Measurements from ENCODE around the gene ITK.
A peak's percentile ranks its signal among the peaks of the same experiment; 100 is the strongest.

The ITK gene

GRCh38 chr5:157245886-157246285 is 65.2 kb downstream of the ITK start:
- Histone ChIP-seq H3K4ac (ENCODE audit: low read length) (no peak overlapping the region), H3K18ac (ENCODE audit: low read length) (no peak overlapping the region), H3K4me2 (ENCODE audit: insufficient read depth, low read length, poor library complexity, severe bottlenecking) (no peak overlapping the region), H2BK15ac (ENCODE audit: low read length) (no peak overlapping the region), H2AK5ac (ENCODE audit: low read depth, low read length) (no peak overlapping the region), H2AFZ (ENCODE audit: low read length) (peak overlapping the region; percentile 77), H3K79me1 (ENCODE audit: low read depth, low read length) (no peaks in the 10 kb centered on the region), H3K23ac (ENCODE audit: low read depth, low read length, poor library complexity) (no peak overlapping the region), H3K9ac (ENCODE audit: low read depth, low read length, poor library complexity) (no peak overlapping the region), H2BK120ac (ENCODE audit: low read depth, low read length) (no peak overlapping the region), H3K27ac (replicated peaks; ENCODE audit: low read length) (no peak overlapping the region), H3K4me3 (ENCODE audit: low read length in 2 of 2) (no peak overlapping the region), H2BK5ac (ENCODE audit: low read length) (no peak overlapping the region), H3K36me3 (replicated peaks in 1 of 2; ENCODE audit: control insufficient read depth in 2 of 2, insufficient read depth in 2 of 2, low read length in 2 of 2) (no peaks in the 10 kb centered on the region), H3K27me3 (ENCODE audit: control insufficient read depth in 3 of 3, insufficient read depth in 3 of 3, low read depth in 1 of 3, low read length in 3 of 3) (no peaks in the 10 kb centered on the region), H4K8ac (ENCODE audit: low read depth, low read length) (no peak overlapping the region), H3K9me3 (replicated peaks in 1 of 2; ENCODE audit: control insufficient read depth in 2 of 2, insufficient read depth in 1 of 2, low read depth in 1 of 2, low read length in 2 of 2) (no peaks in the 10 kb centered on the region), H2BK12ac (ENCODE audit: low read length) (no peak overlapping the region), H4K91ac (ENCODE audit: low read depth, low read length, poor library complexity) (no peak overlapping the region), H3K4me1 (ENCODE audit: control insufficient read depth in 2 of 2, insufficient read depth in 1 of 2, low read depth in 1 of 2, low read length in 2 of 2) (peaks cover 6 to 7% of the 10 kb centered on the region in 2 donors), H3K14ac (ENCODE audit: low read length) (no peak overlapping the region)
- no peak for DNase-seq (ENCODE audit: low spot score)
- no CpG with 5 or more reads among the region's 4 CpGs for whole genome bisulfite sequencing, 2 donors (ENCODE audit: extremely low coverage in 2 of 2, insufficient read length in 2 of 2, insufficient replicate concordance in 1 of 2)

DNA sequence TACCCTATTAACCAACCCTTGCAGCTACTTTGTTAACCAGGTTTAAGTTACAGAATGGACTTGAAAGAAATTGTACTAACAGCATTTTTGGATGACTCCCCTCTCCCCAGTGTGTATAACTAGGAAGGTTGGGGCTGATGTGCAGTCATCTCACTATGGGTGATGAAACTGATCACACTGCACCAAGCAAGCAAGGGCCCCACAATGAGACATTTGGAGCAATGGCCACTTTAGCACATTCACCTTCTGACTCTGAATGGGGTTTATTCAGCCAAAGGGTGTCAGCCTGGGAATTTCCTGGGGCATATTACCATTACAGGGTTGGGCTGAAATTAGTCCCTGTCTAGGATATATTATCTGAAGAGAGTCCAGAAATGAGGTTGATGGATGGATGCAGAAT is 66.6 kb downstream of the ITK start:
- H4K8ac ChIP-seq (ENCODE audit: low read depth, low read length): no peak overlapping the region
- no peak overlapping the region for H3K23ac ChIP-seq (ENCODE audit: low read depth, low read length, poor library complexity)
- peaks cover 6 to 7% of the 10 kb centered on the region in 2 donors for H3K4me1 ChIP-seq (ENCODE audit: control insufficient read depth in 2 of 2, insufficient read depth in 1 of 2, low read depth in 1 of 2, low read length in 2 of 2)
- no peaks in the 10 kb centered on the region for H3K36me3 ChIP-seq (replicated peaks in 1 of 2; ENCODE audit: control insufficient read depth in 2 of 2, insufficient read depth in 2 of 2, low read length in 2 of 2)
- H3K4me3 ChIP-seq (ENCODE audit: low read length in 2 of 2): no peak overlapping the region
- no peak overlapping the region for H4K91ac ChIP-seq (ENCODE audit: low read depth, low read length, poor library complexity)
- no peak overlapping the region for H2BK12ac ChIP-seq (ENCODE audit: low read length)
- H3K18ac ChIP-seq (ENCODE audit: low read length): no peak overlapping the region
- no peak overlapping the region for H3K4me2 ChIP-seq (ENCODE audit: insufficient read depth, low read length, poor library complexity, severe bottlenecking)
- no peak overlapping the region for H2BK15ac ChIP-seq (ENCODE audit: low read length)
- no peak overlapping the region for H3K9ac ChIP-seq (ENCODE audit: low read depth, low read length, poor library complexity)
- no peaks in the 10 kb centered on the region for H3K9me3 ChIP-seq (replicated peaks in 1 of 2; ENCODE audit: control insufficient read depth in 2 of 2, insufficient read depth in 1 of 2, low read depth in 1 of 2, low read length in 2 of 2)
- no peak overlapping the region for H2AK5ac ChIP-seq (ENCODE audit: low read depth, low read length)
- no peak overlapping the region for H2BK5ac ChIP-seq (ENCODE audit: low read length)
- no peak overlapping the region for H2AFZ ChIP-seq (ENCODE audit: low read length)
- DNase-seq (ENCODE audit: low spot score): no peak
- H3K4ac ChIP-seq (ENCODE audit: low read length): no peak overlapping the region
- H3K14ac ChIP-seq (ENCODE audit: low read length): no peak overlapping the region
- H3K27me3 ChIP-seq (ENCODE audit: control insufficient read depth in 3 of 3, insufficient read depth in 3 of 3, low read depth in 1 of 3, low read length in 3 of 3): no peaks in the 10 kb centered on the region
- no peak overlapping the region for H3K27ac ChIP-seq (replicated peaks; ENCODE audit: low read length)
- H3K79me1 ChIP-seq (ENCODE audit: low read depth, low read length): no peaks in the 10 kb centered on the region
- no peak overlapping the region for H2BK120ac ChIP-seq (ENCODE audit: low read depth, low read length)

DNA sequence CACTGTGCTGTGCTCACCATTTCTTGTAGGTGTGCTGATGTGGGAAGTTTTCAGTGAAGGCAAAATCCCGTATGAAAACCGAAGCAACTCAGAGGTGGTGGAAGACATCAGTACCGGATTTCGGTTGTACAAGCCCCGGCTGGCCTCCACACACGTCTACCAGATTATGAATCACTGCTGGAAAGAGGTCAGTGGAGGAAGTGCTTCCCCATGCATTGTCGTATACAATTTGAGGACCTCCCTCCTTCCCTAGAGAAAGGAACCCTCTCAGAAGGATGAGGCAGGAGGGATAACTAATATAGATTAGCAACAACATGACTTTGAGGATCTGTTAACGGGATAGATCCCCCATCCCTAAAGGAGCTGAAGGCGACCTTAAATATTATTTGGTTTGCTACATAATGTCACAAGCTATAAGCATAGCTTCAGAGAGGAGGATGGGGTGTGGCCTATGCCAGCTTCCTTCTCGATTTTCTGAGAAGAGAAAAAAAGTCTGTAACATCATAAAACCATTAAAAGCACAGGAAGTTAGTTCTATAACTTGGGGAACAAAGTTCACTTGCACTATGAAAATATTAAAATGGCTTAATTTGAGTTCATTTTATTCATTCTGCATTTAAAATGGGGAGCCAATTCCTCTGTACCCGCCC is 68.3 kb downstream of the ITK start:
- no peaks in the 10 kb centered on the region for H3K9me3 ChIP-seq (replicated peaks in 1 of 2; ENCODE audit: control insufficient read depth in 2 of 2, insufficient read depth in 1 of 2, low read depth in 1 of 2, low read length in 2 of 2)
- H3K4ac ChIP-seq (ENCODE audit: low read length): no peak overlapping the region
- no peak overlapping the region for H2BK120ac ChIP-seq (ENCODE audit: low read depth, low read length)
- no peak overlapping the region for H3K18ac ChIP-seq (ENCODE audit: low read length)
- H3K79me1 ChIP-seq (ENCODE audit: low read depth, low read length): no peaks in the 10 kb centered on the region
- H3K36me3 ChIP-seq (replicated peaks in 1 of 2; ENCODE audit: control insufficient read depth in 2 of 2, insufficient read depth in 2 of 2, low read length in 2 of 2): no peaks in the 10 kb centered on the region
- DNase-seq (ENCODE audit: low spot score): no peak
- H3K27me3 ChIP-seq (ENCODE audit: control insufficient read depth in 3 of 3, insufficient read depth in 3 of 3, low read depth in 1 of 3, low read length in 3 of 3): no peaks in the 10 kb centered on the region
- no peak overlapping the region for H3K4me3 ChIP-seq (ENCODE audit: low read length in 2 of 2)
- no peak overlapping the region for H3K4me2 ChIP-seq (ENCODE audit: insufficient read depth, low read length, poor library complexity, severe bottlenecking)
- H2BK15ac ChIP-seq (ENCODE audit: low read length): no peak overlapping the region
- H4K91ac ChIP-seq (ENCODE audit: low read depth, low read length, poor library complexity): no peak overlapping the region
- H3K27ac ChIP-seq (replicated peaks; ENCODE audit: low read length): no peak overlapping the region
- no peak overlapping the region for H2AK5ac ChIP-seq (ENCODE audit: low read depth, low read length)
- H3K23ac ChIP-seq (ENCODE audit: low read depth, low read length, poor library complexity): no peak overlapping the region
- H2BK5ac ChIP-seq (ENCODE audit: low read length): no peak overlapping the region
- no CpG with 5 or more reads among the region's 11 CpGs for WGBS, 2 donors (ENCODE audit: extremely low coverage in 2 of 2, insufficient read length in 2 of 2, insufficient replicate concordance in 1 of 2)
- no peak overlapping the region for H2BK12ac ChIP-seq (ENCODE audit: low read length)
- H4K8ac ChIP-seq (ENCODE audit: low read depth, low read length): no peak overlapping the region
- H3K9ac ChIP-seq (ENCODE audit: low read depth, low read length, poor library complexity): no peak overlapping the region
- H3K14ac ChIP-seq (ENCODE audit: low read length): no peak overlapping the region
- peaks cover 6 to 7% of the 10 kb centered on the region in 2 donors for H3K4me1 ChIP-seq (ENCODE audit: control insufficient read depth in 2 of 2, insufficient read depth in 1 of 2, low read depth in 1 of 2, low read length in 2 of 2)
- H2AFZ ChIP-seq (ENCODE audit: low read length): no peak overlapping the region

DNA sequence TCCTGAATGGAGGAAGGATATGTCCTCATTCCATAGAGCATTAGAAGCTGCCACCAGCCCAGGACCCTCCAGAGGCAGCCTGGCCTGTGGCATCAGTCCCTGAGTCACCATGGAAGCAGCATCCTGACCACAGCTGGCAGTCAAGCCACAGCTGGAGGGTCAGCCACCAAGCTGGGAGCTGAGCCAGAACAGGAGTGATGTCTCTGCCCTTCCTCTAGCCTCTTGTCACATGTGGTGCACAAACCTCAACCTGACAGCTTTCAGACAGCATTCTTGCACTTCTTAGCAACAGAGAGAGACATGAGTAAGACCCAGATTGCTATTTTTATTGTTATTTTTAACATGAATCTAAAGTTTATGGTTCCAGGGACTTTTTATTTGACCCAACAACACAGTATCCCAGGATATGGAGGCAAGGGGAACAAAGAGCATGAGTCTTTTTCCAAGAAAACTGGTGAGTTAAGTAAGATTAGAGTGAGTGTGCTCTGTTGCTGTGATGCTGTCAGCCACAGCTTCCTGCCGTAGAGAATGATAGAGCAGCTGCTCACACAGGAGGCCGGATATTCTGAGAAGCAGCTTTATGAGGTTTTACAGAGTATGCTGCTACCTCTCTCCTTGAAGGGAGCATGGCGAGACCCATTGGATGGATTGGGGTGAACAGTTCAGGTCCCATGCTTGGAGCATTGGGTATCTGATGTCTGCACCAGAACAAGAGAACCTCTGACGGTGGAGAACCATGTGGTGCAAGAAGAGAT is 72.2 kb downstream of the ITK start:
- H3K4ac ChIP-seq (ENCODE audit: low read length): no peak overlapping the region
- WGBS, 2 donors (ENCODE audit: extremely low coverage in 2 of 2, insufficient read length in 2 of 2, insufficient replicate concordance in 1 of 2): no CpG with 5 or more reads among the region's 4 CpGs
- no peak overlapping the region for H2BK12ac ChIP-seq (ENCODE audit: low read length)
- H3K18ac ChIP-seq (ENCODE audit: low read length): no peak overlapping the region
- H3K36me3 ChIP-seq (replicated peaks in 1 of 2; ENCODE audit: control insufficient read depth in 2 of 2, insufficient read depth in 2 of 2, low read length in 2 of 2): no peaks in the 10 kb centered on the region
- no peaks in the 10 kb centered on the region for H3K27me3 ChIP-seq (ENCODE audit: control insufficient read depth in 3 of 3, insufficient read depth in 3 of 3, low read depth in 1 of 3, low read length in 3 of 3)
- H4K91ac ChIP-seq (ENCODE audit: low read depth, low read length, poor library complexity): no peak overlapping the region
- no peak overlapping the region for H2BK120ac ChIP-seq (ENCODE audit: low read depth, low read length)
- H3K4me1 ChIP-seq (ENCODE audit: control insufficient read depth in 2 of 2, insufficient read depth in 1 of 2, low read depth in 1 of 2, low read length in 2 of 2): no peaks in the 10 kb centered on the region
- H2BK15ac ChIP-seq (ENCODE audit: low read length): no peak overlapping the region
- H2BK5ac ChIP-seq (ENCODE audit: low read length): no peak overlapping the region
- no peak overlapping the region for H3K27ac ChIP-seq (replicated peaks; ENCODE audit: low read length)
- no peak overlapping the region for H3K9ac ChIP-seq (ENCODE audit: low read depth, low read length, poor library complexity)
- no peak overlapping the region for H3K4me3 ChIP-seq (ENCODE audit: low read length in 2 of 2)
- DNase-seq (ENCODE audit: low spot score): no peak
- no peaks in the 10 kb centered on the region for H3K79me1 ChIP-seq (ENCODE audit: low read depth, low read length)
- H3K14ac ChIP-seq (ENCODE audit: low read length): no peak overlapping the region
- no peak overlapping the region for H4K8ac ChIP-seq (ENCODE audit: low read depth, low read length)
- H3K4me2 ChIP-seq (ENCODE audit: insufficient read depth, low read length, poor library complexity, severe bottlenecking): no peak overlapping the region
- H2AFZ ChIP-seq (ENCODE audit: low read length): peak overlapping the region; percentile 27
- no peak overlapping the region for H3K23ac ChIP-seq (ENCODE audit: low read depth, low read length, poor library complexity)
- H3K9me3 ChIP-seq (replicated peaks in 1 of 2; ENCODE audit: control insufficient read depth in 2 of 2, insufficient read depth in 1 of 2, low read depth in 1 of 2, low read length in 2 of 2): no peaks in the 10 kb centered on the region
- H2AK5ac ChIP-seq (ENCODE audit: low read depth, low read length): no peak overlapping the region
